HG03095 (cell line): ENCODE data around the gene RNF187.

Source experiments
- ATAC-seq: cut with Tn5 transposase; IDR thresholded peaks from one replicate; pipeline ENCODE4 v1.9.1; 2021; ENCODE audit warnings: moderate library complexity; ENCODE audit not compliant: unreplicated experiment

Gene RNF187

DNA sequence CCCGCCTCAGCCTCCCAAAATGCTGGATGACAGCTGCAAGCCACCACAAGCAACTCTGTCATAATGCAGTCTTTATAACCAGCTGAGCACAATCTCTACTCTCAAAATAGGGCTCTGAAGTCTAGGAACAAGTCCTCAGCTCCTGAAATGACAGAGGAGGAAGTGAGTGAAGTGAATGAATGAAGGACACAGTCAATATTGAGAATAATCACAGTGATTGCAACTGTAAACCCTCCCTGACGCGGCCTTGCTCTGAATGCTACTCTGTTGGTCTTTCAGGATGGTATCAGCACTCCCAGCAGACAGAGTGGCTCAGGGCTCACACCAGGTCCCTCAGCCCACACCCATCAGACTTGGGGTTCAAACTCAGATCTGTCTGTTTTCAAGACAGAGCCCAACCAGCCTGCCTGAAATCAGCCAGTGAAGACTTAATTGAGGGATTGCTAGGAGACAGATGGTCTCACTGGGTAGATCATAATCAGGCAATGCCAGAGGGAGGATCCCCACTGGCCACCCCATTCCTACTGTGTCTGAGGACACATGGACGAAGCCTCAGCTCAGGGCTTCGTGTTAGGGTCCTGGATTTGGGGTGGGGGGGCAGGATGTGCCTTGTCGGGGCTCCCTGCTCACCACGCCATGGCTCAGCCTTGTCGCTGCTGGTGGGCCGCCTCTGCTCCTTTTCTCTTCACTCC is 20.9 kb downstream of the RNF187 start:
- no peak for ATAC-seq

DNA sequence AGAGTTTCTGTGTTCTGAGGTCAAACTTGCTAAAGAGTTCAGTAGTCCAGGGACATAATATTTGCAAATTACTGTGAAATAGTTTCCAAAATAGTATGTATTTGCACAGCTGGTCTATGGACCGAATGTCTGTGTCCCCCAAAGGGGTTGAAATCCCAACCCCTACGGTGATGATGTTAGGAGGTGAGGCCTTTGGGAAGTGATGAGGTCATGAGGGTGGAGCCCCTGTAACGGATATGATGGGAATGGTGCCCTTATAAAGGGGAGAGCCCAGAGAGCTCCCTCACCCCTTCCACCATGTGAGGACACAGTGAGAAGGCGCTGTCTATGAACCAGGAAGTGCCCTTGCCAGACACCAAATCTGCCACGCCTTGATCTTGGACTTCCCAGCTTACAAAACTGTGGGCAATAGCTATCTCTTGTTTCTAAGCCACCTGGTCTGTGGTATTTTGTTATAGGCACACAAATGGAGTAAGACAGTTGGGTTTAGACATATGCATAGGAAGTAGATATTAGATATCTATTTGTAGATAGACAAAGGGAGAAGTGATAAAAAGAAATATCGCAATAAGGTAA is 21.7 kb downstream of the RNF187 start:
- ATAC-seq: no peak

DNA sequence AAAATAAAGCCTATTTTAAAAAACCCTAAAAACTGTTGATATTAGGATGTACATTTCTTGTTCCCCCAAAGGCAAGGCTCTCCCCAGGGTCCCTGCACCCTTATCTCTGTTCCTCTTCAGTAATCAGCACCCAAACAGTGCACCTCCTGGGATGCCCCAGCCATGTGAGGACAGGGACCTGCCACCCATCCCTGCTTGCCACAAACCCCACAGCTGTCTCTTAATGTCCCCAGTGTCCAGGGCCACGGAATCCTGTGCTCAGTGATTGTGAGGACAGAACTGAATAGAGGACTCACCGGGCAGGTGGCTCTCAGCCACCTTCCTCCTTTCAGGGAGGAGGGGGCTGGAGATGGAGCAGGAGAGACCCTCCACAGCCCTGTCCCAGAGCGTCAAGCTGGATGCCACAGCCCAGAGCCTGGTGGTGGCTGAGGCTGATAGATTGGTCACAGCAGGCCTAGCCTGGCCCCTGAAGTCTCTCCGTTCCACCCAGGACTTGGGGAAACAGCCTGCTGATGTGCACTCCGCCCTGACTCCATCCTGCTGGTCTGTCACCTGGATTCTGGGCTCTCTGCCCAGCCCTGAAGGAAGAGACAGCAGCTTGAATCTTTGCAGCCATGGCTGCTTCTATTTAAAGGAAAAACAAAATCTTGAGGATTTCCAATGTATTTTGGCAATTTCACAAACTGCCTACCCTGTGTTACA is 23.1 kb downstream of the RNF187 start:
- no peak for ATAC-seq

DNA sequence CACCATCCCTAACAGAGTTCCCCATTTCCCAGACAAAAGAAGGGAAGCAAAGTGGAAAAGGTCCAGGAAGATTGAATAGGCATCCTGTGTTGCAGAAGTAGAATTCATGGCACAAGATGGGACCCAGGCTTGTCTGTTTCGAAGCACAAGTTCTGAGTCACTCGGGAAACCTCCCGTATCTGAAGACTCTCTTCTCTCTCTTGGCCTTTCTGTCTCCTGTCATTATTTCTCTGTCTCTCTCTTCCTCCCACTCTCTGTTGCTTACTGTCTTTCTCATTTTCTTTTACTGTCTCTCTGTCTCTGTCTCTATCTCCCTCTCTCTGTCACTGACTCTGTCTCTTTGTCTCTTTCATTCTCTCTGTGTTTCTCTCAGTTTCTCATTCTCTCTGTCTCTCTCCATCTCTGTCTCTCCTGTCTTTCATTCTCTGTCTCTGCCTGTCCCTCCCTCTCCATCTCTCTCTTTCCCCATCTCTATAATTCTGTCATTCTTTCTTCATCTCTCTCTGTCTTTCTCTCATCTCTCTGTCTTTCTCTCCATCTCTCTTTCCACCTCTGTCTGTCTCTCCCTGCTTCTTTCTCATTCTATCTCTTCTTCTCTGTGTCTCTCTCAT is 23.7 kb downstream of the RNF187 start:
- no peak for ATAC-seq

DNA sequence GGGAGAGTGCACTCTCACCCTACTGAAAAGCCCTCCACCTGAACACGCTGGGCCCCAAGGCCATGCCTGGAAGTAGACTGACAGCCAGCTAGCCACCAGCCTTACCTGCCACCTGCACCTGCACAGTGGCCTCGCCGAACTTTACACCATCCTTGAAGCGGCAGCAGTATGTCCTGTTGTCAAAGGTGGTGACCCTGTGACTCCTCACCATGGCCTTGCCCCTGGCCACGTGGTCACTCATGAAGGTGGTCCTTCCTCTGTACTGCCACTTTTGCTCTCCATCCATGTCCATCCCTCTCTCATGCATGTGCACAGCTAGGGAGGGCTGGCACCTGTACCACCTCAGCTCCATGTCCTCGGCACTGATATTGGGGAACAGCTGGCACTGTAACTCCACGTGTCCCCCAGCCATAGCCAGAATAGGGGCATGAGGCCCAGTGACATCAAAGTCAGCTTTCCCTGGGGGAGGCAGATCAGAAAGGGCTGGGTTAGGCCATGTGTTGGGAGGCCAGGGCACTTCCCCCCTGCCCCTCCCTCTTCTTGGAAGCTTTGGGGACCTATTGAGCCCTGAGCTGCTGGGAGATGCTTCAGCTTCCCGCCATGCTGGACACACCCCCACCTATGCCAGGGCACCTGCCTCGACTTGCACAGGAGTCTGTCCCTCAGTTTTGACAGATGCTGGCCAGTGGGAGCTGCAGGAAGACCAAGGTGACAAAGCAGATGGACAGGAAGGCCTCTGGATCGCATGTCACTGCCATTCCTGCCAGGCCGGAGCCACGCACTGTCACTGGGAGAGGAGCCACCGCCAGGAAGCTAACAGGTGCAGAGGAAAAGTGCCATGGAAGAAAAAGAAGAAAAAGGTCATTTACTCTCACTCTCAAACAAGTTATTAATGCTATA is 24.6 kb downstream of the RNF187 start:
- no peak for ATAC-seq

DNA sequence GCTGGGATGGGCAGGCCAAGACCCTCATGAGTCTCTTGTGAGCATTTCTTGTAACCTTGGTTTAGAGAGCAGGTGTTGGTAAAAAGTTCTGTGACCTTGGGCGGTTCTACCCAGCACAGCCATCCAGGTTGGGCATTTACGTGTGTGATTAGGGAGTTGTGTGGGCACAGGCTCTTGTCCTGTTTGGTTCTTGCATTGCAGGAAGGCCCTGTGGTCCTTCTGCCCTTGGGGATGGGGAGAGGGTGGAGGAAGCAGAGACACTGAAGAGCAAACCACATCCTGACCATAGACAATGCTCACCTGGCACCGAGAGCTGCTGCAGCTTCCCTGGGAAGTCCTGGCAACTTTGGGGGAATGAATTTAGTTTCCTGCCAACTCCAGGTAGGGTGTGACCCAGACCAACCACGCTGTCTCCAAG is 25.6 kb downstream of the RNF187 start:
- no peak for ATAC-seq

DNA sequence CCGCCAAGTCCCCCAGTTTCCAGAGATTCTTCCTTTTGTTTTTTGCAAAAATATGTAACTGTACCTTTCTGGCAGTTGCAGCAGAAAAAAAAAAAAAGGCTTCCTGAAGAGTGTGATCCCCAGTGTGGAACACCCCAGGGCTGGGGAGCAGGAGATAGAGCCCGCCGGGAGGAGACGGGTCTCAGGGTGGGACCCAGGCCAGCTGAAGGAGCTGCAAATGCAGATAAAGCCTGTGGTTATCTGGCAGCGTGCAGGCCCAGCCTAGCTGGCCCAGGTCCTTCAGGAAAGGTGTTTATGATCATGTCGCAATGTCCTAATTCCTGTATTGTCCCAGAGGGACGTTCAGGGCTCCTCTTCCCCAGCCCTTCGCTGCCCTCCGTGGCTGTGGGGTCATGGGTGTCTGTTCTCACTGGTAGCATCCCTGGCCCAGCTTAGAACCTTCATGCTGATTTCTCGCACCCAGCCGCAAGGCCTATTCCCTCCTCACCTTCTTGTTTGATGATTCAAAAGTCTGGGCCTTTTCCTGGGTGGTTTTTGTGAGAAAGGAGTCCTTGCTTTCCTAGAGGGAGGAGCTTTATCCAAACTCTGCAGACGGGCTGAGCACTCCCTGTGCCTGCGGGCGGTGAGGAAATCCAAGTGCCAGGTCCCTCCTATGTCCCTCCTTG is 26.2 kb downstream of the RNF187 start:
- no peak for ATAC-seq

DNA sequence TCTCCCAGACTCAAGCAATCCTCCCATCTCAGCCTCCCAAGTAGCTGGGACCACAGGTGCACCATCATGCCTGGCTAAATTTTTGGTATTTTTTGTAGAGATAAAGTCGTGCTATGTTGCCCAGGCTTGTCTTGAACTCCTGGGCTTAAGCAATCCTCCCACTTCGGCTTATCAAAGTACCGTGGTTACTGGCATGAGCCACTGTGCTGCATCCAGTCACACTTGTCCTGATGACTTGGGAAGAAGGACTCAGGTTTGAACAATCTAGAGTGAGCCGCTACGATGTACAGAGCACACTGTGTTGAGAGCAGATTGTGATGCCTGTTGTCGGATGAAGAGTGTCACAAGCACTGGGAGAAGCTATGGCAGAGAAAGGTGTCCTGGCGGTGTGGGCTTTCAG is 27.2 kb downstream of the RNF187 start:
- no peak for ATAC-seq

DNA sequence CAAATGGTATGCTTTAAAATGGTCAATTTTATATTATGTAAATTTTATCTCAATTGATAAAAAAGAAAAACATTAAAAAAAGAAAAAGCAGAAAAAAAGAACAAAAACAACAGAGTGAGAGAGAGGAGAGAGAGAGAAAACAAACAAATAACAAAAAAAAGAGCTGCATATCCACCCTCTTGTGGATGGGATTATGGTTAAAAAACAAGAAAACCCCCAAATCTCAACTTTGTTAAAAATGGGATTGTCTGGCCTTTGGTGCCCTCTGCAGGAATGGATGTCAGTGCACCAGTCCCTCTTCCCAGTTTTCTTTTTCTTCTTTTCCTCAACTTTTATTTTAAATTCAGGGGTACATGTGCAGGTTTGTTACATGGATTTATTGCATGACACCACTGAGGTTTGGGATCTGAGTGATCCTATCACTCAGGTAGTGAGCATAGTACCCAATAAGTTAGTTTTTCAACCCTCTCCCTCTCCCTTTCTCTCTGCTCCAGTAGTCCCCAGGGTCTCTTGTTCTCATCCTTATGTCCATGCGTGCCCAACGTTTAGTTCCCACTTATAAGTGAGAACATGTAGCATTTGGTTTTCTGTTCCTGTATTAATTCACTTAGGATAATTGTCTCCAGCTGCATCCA is 28.1 kb downstream of the RNF187 start:
- no peak for ATAC-seq

DNA sequence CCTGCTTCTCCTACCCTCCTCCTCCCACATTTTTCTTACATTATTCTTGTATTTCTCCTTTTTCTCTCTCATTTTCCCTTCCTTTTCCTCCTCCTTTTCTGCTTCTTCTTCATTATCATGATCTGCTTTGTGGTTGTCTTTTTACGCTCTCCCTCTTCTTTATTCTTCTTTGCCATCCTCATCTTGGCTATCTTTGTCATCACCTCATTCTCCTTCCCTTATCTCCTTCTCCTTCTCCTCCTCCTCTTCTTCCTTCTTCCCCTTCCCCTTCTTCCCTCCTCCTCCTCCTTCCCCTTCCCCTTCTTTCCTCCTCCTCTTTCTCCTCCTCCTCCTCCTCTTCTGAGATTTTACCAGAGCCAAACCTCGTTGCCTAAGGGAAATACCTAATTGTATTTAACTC is 30.5 kb downstream of the RNF187 start:
- no peak for ATAC-seq

DNA sequence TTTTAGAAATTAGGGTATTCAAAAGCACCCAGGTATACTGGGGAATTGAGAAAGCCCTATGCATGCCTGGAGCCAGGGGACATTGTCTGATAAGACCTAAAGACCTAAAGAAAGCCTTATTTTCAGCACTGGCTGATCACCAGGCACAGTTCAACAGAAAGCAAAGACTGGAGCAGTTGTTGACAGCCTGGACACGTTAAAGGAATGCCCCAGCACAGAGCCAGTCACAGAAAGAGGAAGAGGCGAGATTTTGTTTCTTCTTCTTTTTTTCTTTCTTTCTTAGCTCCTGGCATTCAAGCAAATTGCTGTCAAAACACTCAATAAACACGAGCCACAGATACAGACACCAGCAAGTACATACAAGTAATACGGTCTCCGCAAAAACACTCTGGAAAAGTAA is 40.4 kb downstream of the RNF187 start:
- no peak for ATAC-seq

DNA sequence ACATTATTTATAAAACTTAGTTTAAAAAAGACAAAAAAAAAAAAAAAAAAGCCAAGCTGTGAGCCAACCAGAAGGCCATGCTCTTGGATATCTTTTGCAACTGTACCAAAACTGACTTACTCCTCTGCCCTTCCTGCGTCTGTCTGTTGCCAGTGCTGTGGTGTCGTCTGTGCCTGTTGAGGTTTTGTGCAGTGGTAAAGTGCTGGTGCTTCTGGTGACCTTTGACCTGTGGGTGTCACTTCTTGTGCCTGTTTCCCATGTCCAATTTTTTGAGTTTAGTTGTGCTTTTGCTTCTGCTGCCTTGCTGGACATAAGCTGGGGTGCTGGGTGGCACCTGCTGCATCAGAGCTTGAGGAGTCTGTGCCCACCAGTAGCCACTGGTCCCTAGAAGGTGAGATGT is 41.4 kb downstream of the RNF187 start:
- ATAC-seq: no peak

DNA sequence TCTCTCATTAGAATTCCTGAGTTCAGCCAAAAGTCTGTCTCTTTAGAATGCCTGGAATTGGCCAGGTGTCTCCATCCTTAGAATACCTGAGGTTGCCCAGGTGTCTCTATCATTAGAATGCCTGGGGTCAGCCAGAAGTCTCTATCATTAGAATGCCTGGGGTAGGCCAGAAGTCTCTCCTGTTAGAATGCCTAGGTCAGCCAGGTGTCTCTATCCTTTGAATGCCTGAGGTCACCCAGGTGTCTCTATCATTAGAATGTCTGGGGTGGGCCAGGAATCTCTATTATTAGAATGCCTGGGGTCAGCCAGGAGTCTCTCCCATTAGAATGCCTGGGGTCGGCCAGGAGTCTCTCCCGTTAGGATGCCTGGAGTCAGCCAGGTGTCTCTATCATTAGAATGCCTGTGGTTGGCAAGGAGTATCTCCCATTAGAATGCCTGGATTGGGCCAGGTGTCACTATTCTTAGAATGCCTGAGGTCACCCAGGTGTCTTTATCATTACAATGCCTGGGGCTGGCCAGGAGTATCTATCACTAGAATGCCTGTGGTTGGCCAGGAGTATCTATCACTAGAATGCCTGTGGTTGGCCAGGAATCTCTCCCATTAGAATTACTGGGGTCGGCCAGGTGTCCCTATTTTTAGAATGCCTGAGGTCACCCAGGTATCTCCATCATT is 43.0 kb downstream of the RNF187 start:
- ATAC-seq: no peak

DNA sequence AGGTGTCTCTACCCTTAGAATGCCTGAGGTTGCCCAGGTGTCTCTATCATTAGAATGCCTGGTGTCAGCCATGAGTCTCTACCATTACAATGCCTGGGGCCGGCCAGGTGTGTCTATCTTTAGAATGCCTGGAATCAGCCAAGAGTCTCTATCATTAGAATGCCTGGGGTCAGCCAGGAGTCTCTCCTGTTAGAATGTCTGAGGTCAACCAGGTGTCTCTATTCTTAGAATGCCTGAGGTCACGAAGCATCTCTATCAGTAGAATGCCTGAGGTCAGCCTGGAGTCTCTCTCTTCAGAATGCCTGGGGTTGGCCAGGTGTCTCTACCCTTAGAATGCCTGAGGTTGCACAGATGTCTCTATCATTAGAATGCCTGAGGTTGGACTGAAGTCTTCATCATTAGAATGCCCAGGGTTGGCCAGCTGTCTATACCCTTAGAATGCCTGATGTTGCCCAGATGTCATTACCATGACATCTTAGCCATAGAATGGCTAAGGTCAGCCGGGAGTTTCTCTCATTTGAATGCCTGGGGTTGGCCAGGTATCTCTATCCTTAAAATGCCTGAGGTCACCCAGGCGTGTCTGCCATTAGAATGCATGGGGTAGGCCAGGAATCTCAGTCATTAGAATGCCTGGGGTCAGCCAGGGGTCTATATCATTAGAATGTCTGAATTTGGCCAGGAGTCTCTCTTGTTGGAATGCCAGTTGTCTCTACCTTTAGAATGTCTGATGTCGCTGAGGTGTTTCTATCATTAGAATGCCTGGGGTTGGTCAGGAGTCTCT is 44.0 kb downstream of the RNF187 start:
- no peak for ATAC-seq

DNA sequence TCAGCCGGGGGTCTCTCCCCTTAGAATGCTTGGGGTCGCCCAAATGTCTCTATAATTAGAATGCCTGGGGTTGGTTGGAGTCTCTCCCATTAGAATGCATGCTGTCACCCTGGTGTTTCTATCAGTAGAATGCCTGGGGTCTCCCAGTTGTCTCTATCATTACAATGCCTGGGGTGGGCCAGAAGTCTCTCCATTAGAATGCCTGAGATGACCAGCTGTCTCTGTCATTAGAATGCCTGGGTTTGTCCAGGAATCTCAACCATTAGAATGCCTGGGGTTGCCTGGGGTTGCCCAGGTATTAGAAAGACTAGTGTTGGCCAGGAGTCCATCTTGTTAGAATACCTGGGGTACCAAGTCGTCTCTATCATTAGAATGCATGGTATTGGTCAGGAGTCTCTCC is 51.6 kb downstream of the RNF187 start:
- ATAC-seq: no peak

DNA sequence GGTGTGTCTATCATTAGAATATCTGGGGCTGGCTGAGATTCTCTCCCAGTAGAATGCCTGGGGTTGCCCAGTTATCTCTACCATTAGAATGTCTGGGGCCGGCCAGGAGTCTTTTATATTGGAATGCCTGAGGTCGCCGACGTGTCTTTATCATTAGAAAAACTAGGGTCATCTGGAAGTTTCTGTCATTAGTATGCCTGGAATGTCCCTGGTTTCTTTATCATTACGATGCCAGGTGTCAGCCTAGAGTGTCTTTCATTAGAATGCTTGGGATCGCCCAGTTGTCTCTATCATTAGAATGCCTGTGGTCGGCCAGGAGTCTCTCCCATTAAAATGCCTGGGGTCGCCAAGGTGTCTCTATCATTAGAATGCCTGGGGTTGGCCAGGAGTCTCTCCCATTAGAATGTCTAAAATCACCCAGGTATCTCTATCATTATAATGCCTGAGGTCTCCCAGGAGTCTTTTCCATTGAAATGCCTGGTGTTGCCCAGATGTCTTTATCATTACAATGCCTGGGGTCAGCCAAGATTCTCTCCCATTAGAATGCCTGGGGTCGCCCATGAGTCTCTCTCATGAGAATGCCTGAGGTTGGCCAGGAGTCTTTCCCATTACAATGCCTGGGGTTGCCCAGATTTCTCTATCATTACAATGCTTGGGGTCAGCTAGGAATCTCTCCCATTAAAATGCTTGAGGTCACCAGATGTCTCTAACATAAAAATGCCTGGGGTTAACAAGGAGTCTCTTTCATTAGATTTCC is 53.2 kb downstream of the RNF187 start:
- ATAC-seq: no peak

DNA sequence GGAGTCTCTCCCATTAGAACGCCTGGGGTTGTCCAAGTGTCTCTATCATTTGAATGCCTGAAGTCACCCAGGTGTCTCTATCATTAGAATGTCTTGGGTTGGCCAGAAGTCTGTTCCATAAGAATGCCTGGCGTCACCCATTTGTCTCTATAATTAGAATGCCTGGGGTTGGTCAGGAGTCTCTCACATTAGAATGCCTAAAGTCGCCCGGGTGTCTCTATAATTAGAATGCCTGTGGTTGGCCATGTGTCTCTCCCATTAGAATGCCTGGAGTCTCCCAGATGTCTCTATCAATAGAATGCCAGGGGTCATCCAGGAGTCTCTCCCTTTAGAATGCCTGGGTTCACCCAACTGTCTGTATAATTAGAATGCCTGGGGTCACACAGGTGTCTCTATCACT is 54.5 kb downstream of the RNF187 start:
- no peak for ATAC-seq

DNA sequence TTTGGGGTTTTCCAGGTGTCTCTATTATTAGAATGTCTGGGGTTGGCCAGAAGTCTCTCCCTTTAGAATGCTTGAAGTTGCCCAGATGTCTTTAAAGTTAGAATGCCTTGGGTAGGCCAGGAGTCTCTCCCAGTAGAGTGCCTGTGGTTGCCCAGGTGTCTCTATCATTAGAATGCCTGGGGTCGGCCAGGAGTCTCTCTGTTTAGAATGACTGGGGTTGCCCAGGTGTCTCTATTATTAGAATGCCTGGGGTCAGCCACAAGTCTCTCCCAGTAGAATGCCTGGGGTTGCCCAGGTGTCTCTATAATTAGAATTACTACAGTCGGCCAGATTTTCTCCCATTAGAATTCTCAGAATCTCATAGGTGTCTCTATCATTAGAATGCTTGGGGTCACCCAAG is 55.2 kb downstream of the RNF187 start:
- ATAC-seq: no peak
